ENCODE results near the gene NKAIN2.
"Not testable (repeated sequence)": the region's sequence is repeated elsewhere in the genome, so short reads cannot be mapped to it uniquely, and the experiment has no call there.

Gene NKAIN2

DNA sequence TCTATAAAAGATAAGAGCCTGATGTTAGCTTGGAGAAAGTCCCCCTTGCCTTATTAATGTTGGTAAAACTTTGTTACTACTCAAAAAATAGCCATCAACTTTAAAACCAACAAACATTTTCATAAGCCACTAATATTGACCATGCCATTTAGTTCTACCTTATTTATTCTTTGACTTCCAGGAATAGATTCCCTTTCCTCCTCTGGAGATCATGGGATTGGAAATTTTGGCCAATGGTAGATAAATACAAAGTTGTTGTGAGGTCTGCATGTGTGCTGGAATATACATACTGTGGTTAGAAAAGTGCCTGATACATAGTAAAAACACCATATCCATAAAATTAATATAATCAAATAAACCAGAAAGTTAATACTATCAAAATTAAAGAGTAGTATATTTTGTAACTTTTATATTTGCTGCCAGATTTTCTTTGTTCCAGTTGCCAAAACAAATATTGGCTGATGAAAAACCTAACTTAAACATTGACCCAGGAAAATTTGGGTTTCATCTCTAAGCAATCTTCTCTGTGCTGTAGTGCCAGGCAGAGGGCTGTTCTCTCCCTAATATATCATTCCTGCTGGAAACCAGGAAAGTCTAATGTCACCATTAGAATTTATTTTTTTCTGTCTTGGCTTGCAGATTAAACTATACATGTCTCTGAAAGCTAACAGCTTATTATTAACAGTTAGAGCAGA, 169.1 kb downstream of the NKAIN2 start:
- DNase-seq: no peak

DNA sequence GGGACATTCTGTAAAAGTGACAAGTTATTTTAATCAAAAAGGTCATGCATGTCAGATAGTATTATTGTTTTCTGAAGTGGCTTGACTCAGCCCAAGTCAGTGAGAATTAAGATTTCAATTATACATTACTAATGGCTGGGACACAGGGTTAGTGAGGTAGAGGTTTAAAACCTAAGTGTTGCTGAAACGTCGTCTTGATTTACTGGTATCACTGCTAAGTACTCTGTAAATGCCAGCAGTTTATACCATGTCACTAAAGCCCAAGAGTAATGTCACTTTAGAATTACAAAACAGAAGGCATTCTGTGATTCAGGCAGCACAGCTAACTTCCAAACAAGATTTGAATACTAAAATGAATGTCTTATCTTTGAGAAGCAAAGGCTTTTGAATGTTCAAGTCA, 176.6 kb downstream of the NKAIN2 start:
- DNase-seq: no peak

DNA sequence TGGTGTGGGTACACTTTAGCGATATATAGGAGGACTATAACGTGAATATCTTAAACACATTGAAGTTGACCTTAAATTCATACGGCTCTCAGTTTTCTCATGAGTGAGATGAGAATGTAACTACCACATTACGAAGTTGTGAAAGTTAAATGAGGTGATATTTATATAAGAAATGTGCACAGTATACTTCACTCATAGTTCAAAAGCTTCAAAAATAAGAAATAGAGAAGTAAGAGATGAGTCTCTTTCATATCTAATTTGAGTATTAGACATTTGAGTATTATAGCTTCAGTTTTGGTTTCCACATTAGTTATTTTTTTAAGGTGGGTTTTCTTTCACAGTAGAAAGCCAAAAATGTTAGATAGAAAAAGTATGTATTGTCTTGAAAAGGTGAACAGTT, 183.3 kb downstream of the NKAIN2 start:
- no peak for DNase-seq

DNA sequence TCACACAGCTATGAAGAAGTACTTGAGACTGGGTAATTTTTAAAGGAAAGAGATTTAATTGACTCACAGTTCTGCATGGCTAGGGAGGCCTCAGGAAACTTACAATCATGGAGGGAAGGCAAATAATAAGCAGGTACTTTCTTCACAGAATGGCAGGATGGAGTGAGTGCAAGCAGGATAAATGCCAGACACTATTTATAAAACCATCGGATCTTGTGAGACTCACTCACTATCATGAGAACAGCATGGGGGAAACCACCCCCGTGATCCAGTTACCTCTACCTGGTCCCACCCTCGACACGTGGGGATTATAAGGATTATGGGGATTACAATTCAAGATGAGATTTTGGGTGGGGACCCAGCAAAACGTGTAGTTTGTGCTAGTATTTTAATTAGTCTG, 186.3 kb downstream of the NKAIN2 start:
- DNase-seq: not testable (repeated sequence)

DNA sequence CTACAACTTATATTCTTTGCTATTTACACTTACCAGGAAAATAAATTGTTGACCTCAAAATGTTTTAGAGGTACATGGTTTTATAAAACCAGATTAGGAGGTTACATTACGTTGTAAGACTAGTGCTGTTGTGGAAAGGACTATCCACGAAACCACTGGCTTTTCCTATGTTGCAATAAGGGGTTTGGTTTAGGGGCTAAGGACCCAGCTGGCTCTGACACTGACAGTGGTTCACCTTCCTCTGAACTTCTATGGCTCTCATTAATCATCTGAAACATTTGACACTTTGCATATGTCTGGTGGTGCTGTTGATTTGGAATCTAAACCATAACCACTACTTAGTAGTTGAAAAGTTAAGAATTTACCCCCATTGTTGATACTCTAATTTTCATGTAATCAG, 186.7 kb downstream of the NKAIN2 start:
- DNase-seq: no peak

DNA sequence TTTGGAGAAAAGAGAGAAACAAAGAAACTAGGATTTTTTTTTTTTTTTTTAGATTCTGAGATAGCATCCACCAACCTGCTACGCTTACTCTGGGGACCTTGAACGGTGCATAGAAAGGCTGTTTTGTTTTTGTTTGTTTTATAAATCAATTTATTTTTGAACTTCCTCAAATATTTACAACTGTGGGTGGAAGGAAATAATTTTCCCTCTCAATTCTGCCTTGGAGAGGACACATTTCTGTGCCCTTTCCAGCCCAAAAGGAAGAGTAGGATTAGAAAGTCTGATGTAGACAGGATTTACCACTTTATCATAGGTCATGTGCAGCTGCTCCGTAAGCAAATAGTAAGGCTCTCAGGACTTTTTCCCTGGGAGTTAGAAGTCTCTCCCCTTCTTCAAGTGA, 190.5 kb downstream of the NKAIN2 start:
- DNase-seq: no peak

DNA sequence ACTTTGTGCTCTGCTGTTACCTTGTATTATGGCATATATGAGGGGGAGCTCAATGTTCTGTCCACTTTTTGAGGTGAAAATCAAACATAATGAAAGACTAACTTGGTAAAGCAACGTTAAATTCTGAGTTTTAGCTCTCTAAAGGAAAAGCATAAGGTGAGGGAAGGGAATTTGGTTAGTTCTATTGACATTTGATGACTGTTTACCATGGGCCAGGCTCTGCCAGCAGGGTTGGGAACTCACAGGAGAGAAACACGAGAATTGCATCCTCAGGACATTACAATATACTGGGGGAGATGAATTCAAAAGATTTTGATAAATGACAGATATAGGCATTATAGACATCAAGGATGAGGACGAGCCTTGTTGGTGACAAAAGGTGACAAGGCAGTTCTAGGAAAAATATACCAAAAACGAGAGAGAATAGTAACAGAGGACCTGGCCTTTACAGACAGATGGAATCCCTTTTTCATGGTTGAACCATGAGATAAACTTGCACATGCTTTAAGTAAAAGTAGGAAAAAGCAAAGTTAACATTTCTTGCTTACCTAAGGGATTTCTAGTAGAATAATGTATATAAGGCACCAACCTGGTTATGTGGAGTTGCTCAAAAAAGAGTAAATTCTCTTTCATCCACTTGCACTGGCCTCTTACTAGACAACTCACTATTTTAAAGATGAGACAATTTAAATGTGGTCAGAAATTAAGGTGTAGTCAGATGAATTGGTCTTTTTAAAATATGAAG, 191.4 kb downstream of the NKAIN2 start:
- DNase-seq: no peak

DNA sequence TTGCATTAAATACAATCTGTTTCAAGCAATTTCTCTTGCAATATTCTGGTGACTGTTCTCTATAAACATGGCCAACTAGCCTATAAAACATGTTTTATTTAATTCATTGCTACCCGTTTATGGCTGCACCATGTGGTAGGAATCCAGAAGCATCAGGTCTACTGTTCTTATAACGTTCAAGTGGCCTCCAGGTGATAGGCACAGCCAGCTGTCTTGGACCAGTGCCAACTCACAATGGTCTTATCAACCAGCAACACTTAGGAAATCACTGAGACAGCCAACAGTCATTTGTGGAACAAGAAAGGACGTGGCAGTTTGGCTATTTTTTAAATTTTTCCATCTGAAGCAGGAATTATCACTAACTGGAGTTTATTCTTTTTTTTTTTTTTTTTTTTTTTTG, 193.6 kb downstream of the NKAIN2 start:
- DNase-seq: no peak

DNA sequence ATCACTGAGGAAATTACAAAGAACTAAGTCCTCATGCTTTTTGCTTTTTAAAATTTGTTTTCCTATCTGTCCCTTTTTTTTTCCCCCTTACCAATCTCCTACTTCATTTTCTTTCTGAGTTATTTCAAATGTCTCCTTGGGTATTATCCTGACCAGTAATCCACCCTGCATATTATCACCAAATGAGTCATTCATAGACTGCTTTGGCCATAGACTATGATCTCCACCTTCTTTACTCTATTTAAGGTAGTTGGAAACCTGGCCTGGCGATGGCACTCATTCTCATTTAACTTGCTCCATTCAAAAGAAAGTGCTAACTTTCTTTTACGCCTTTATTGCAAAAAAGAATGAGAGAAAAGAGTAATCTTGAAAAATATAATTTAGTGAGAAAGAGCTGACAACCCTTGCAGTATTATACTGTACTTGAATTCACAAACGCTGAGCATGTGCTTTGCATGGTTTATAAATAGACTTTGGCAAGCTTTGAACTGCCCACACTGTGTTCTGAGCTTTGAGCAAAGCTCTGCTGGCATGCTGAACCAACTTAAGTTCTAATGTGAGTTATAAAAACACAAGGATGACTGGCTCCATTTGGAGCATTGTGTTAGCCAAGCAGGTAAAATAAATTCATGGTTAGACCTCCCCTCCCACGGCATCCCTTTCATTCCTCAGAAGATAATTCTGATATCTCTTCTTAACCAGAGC, 198.9 kb downstream of the NKAIN2 start:
- DNase-seq: no peak

DNA sequence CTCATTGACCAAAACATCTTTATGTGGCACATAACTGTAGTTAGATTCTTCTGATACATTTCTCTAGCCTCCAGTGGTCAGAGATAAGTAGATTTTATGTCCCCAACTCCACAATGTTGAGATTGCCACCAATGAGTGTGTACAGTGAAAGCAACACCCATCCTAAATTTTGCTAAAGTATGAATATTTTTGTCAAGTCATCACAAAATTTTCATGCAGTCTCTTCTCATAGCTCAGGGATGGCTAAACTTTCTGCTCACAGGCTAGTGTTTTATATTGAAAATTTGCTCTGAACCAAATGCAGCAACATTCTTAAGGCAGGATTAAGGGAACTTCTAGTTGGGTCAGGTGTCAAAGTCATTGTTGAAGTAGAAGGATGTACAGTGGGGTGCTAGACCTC, 203.6 kb downstream of the NKAIN2 start:
- DNase-seq: no peak

DNA sequence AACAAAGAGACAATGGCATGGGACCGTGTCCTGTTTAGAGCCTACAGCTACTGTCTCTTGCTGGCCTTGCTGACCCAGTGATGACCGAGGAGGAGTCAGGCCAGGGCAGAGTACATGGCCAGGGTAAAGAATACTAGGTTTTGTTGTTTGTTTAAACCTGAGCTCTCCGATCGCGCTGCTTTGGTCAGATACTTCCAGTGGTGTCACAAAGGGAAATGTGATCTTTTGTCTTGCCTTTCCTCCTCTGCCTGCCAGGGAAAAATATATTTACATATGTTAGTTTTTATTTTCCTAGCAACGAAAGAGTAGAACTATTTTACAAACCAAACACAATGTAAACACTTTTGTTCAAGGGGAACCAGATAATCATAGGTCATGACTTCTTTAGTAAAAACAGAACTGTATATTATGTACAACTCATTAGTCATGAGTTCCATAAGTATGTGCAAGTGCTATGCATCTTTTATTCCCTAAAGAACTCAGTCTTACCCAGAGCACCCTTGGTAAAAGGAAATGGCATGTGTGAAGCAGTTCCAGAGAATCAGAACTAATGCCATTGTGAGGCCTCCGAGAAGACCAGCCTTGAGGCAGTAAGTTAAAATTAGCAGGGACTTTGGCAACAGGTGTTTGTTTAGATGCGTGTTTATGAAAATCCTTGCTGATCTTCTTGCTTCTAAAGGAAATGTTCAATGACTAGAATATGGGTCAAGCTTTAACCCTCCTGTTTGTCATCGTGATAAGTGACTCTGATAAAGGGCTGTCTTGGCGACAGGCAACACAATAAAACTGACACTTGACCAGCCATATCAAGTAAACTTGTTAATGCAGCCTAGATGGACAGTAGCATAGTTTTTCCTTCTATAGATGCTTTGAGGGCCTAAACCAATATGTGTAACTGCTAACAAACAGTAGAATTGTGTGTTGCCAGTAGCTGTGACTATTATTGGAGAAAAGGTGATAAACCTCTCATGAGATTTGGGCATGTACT, 204.6 kb downstream of the NKAIN2 start:
- no peak for DNase-seq

DNA sequence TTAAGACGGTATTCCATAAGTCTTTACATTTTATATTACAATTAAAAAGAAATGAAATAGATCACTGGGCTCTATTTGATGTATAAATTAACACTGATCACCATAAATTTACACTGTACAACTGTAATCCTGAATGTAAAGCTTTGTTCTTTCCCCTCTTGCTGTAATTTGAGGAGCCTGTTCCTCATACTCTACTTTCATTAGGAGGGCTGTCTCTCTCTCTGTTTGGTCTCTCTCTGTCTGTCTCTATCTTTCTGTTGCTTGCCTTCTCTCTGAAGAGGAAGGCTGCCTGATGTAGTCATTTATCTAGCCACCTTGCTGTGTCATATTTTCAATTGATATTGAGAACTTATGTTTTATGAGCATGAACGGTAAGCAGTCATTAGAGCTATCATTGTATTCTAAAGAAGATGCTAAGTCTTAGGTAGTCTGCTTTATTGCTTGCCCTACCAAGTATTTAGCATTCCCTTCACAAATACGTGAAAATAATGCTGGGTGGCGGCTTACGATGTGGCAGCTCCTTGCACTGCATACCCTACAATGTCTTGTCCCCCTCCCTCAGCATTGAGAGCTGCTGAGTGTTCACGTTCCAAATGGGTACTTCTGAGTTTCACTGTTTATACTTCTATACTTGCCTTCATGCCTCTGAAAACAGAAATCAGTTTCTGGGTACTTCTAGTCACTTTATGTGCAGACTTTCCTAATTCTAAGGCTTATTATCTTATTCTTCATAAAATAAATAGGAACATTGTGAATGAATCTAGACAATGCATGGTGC, 205.5 kb downstream of the NKAIN2 start:
- no peak for DNase-seq

DNA sequence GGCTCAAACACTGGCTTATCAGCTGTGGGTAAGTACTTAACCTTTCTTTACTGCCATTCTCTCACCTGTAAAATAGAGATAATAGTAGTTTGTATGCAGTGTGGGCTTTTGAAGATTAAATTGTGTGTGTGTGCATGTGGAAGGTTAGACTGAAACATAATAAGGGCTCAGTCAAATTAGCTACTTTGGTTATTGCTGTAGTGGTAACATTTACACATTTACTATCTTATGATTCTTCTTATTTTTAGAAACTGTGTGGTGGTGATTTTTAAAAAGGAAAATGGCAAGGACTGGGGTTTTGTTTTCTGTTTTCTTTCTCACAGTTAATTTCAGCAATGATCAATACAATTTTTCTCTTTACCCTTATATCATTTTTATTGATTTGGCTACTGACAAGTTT, 206.9 kb downstream of the NKAIN2 start:
- DNase-seq: no peak

DNA sequence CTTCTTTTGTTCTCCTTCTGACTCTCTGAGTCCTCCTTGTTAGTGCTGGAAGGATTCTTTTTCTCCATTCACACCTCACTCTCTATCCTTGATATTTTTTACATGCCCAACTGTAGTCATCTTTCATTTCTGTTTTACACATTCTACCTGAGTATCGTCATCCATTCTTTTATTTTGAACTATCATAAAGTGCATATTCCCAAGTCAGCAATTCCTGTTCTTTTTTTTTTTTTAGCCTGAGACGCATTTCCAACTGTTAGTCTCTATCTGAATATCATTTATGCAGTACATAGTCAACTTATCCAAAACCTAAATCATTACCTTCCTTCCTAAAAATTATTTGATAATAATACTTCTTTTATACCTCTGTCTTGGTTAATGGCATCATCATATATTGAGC, 207.5 kb downstream of the NKAIN2 start:
- DNase-seq: no peak

DNA sequence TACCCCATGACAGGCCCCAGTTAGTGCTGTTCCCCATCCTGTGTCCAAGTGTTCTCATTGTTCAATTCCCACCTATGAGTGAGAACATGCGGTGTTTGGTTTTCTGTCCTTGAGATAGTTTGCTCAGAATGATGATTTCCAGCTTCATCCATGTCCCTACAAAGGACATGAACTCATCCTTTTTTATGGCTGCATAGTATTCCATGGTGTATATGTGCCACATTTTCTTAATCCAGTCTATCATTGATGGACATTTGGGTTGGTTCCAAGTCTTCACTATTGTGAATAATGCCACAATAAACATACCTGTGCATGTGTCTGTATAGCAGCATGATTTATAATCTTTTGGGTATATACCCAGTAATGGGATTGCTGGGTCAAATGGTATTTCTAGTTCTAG, 218.4 kb downstream of the NKAIN2 start:
- not testable (repeated sequence) for DNase-seq

DNA sequence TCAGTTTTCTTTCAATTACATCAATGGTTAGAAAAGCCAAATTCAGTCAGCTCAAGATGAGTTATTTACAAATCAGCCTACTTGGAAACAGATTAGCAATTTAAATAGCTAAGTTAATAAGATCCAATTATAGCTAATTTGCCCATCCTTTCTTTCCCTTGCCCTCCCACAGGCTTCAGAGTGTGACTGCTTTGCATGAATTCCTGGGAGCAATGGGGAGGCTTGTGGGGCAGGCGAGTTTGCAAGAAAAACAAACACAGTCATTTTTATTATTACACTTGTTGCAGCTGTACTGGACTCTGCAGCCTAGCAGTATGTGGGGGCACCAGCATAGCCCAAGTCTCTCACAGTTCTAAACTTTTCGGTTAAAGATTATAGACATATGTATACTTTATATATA, 219.0 kb downstream of the NKAIN2 start:
- DNase-seq: no peak

DNA sequence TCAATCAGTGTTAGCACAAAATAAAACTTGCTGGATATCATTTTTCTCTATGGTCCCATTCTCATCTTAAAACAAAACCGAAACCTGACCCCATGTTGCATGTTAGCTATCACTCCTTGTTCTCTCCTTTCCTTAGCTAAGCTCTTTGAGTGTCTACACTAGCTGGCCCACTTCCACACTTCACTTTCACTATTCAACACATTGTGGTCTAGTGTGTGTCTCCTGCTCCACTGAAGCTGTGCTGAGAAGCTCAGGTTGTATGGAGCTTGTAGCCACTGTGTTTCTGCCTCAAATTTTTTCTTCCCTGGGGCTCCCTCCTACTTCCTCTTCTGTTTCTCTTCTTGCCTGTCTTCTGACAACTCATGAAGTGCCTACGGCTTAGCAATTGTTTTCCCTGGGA, 223.0 kb downstream of the NKAIN2 start:
- no peak for DNase-seq

DNA sequence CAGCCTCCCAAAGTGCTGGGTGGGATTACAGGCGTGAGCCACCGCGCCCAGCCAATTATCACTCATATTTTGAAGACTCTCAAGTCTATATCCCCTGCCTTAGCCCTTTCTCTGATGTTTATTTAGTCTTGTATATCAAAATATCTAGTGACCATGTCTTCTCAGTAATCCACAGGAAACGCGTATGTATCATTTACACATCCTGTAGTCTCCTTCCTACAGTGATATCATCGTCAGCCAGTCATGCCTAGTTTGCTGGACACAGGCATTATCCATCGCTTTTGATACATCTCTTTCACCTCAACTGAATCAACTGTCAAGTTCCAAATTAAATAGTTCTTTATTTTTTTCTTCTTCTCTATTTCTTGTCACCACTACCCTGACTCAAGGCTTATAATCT, 223.7 kb downstream of the NKAIN2 start:
- DNase-seq: no peak

DNA sequence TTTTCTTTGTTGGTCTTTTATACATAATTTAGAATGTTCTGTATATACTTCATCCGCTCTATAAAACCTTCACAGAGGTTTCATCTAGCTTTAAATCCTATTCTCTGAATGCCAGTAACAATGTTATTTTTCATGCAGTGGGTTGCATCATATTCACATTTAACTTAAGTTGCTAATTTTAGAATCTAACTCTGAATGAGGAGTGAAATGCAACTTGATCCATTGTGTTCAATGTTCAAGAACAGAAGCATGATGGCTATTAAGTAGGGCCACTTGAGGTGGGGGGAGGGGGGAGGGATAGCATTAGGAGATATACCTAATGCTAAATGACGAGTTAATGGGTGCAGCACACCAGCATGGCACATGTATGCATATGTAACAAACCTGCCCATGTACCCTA, 224.5 kb downstream of the NKAIN2 start:
- DNase-seq: no peak

DNA sequence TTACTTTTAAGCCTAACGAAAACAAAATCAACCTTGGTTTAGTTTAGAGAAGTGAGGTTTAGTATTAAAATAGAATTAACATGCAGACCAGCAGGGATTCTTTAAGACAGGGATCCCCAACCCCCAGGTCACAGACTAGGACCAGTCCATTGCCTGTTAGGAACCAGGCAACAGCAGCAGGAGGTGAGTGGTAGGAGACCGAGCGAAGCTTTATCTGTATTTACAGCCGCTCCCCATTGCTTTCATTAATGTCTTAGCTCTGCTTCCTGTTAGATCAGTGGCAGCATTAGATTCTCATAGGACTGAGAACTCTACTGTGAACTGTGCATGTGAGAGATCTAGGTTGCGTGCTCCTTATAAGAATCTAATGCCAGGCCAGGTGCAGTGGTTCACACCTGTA, 225.9 kb downstream of the NKAIN2 start:
- DNase-seq: no peak

DNA sequence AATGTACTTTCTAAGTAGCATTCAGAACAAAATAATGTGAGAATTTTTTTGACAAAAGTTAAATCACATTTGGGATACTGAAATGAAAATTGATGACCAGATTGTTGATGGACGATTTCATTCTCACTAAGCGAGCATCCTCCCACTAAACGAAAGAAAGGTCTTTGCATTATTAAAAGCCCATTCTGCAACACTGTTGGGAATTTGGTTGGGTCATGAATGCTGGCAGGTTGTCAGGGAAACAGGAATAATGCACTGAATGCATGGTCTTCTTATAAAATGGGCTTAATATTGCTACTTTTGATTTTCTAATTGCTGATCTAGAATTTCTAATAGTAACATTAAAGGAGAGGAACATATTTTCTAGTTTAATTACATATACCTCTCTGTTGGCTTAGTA, 229.8 kb downstream of the NKAIN2 start:
- no peak for DNase-seq

DNA sequence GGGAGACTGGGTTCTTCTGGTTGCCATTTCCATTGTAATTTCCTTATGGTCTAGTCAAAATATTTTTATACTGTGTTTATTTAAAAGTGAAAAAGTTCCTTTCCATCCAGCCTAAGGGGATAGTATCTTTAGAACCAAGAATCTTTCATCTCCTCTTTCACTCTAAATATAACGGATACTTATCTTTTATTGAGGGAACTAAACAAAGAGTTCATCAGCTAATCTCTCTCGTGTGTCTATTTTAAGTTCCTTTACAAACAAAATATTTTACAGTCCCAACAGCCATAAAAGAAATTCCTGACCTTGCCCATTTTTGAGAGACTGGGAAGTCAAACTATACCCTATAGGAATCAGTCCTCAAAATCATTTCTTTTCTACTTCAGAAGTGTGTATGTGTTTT, 232.7 kb downstream of the NKAIN2 start:
- no peak for DNase-seq
